ENCODE measurements around the gene ZBTB1. TPM values are rescaled to one million over a fixed set of nuclear protein-coding genes. Genes with fewer than 3 reads are reported as not detected.
"Not testable (repeated sequence)": the region's sequence is repeated elsewhere in the genome, so short reads cannot be mapped to it uniquely, and the experiment has no call there.

Gene ZBTB1
- total RNA-seq, 2 donors from 2014 or later = 42.5 to 46.8 TPM

DNA sequence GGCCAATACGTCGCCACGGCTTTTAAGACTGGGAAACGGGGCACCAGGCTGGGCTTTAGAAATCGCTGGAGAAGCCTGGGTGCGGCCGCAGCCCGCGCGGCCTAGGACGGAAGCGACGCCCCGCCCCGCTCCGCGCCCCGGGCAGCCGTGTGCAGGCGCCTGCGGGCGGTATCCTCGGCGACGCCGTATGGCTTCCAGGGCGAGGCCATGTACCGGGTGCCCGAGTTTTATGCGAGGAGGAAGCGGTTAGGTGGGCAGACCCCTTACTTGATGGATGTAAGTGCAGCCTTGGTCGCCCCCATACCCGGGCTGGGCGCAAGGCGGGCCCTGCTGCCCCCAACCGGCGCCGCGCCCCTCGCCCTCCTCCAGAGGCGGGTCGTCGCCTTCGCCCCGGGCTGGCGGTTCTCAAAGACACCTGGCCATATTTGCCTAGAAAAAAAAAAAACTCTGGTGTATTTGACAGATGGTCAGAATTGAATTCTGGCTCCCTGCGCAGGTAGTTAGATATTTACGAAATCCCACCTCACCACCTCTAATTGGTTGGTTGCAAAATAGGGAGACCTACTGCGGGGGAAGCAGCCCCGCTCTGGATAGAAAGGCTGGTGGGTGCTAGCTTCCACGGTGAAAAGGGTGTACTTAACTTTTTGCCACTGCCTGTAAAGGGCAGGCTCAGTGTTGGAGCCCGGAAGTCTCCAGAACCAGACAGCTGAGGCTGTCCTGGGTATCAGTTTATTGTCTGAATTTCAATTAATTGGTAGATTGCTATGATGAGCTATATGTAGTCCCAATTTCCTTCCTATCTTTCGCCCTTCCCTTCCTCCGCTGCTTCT is 45.4 kb downstream of the ZBTB1 start, which contains the start of gene PPP1R36:
Gene PPP1R36, plus strand, starts transcription at position 171 of the 830 bp plus-strand sequence. Its CDS starts 37 bp downstream, at position 208.
- Mint-ChIP-seq H3K4me3 (peak within 1 kb of the TSS; percentile 70), H3K27me3 (peaks cover 16 to 20% of the 10 kb centered on the region in 2 donors), H3K36me3 (no peaks in the 10 kb centered on the region), H3K9me3 (no peaks in the 10 kb centered on the region), H3K4me1 (ENCODE audit: low read depth in 2 of 2) (peaks cover 10 to 12% of the 10 kb centered on the region in 2 donors), H3K27ac (peak within 1 kb of the TSS in 1 of 2 donors; percentile 11)
- peak; percentile 64 for DNase-seq (ENCODE audit: low spot score)
- ATAC-seq = peak; percentile 91 to 96

DNA sequence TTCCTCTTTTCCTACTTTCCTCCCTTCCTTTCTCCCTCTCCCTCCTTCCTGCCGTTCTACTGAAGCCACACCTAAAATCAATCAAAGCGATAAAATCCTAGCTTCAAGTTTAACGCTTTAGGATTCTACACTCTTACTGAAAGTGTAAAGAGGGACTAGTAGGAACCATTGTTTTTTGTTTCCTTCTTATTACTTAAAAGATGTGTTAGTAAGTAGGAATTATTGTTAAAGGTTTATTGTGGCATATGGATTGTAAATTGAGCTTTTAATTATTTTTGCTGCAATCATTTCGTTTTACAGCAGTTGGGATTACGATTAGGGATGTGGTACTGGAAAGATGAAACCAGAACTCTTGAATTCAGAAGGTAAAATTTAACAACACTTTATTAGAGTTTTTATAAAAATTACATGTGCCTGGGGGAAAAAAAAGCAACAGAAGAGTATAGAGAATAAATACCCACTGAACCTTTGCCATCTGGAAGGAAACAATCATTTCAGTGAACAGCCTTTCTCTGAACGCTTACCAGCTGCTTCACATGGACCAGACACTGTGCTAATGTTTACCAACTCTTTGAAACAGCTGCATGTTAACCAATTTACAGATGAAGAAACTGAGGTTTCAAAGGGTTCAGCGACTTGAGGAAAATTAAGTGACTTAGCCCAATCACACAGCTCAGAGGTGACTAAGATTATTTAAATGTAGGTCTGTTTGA is 46.2 kb downstream of the ZBTB1 start:
- peaks cover 16 to 20% of the 10 kb centered on the region in 2 donors for H3K27me3 Mint-ChIP-seq
- no peaks in the 10 kb centered on the region for H3K9me3 Mint-ChIP-seq
- H3K4me1 Mint-ChIP-seq (ENCODE audit: low read depth in 2 of 2) = peaks cover 10 to 12% of the 10 kb centered on the region in 2 donors
- H3K27ac Mint-ChIP-seq = peak overlapping the region in 1 of 2 donors; percentile 11
- no peaks in the 10 kb centered on the region for H3K36me3 Mint-ChIP-seq
- peak overlapping the region; percentile 70 for H3K4me3 Mint-ChIP-seq
- no peak for ATAC-seq
- DNase-seq (ENCODE audit: low spot score) = no peak

DNA sequence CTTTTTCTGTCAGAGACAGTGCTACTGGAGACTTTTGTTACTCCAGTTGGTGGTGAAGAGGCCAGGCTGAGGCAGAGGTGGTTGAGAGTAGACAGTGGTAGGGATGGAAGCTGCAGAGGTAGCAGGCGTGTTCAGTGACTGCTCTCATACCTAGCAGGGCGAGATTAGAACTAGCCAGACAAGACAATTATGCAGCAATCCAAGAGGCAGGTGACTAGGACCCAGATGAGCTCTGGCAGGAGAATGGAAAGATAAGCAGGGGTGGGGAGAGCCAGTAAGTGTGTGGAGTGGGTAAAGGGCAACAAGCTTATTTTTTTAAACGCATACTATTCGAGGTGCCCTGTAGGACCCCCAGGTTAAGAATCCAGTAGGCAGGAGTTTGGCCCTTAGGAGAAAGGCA is 50.0 kb downstream of the ZBTB1 start:
- H3K4me3 Mint-ChIP-seq = no peak overlapping the region
- no peak overlapping the region for H3K27ac Mint-ChIP-seq
- H3K27me3 Mint-ChIP-seq = peaks cover 18 to 20% of the 10 kb centered on the region in 2 donors
- DNase-seq (ENCODE audit: low spot score) (no peak), ATAC-seq (no peak)
- no peaks in the 10 kb centered on the region for H3K36me3 Mint-ChIP-seq
- H3K9me3 Mint-ChIP-seq = no peaks in the 10 kb centered on the region
- H3K4me1 Mint-ChIP-seq (ENCODE audit: low read depth in 2 of 2) = peaks cover 6 to 7% of the 10 kb centered on the region in 2 donors

DNA sequence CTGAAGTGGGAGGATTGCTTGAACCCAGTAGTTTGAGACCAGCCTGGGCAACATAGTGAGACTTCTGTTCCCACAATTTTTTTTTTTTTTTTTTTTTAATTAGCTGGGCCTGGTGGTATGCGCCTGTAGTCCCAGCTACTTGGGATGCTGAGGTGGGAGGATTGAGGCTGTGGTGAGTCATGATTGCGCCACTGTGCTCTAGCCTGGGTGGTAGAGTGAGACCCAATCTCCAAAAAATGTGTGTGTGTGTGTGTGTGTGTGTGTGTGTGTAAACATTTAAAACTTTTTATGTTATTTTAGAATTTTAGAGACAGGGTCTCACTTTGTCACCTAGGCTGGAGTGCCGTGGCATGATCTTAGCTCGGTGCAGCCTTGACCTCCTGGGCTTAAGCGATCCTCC is 52.0 kb downstream of the ZBTB1 start:
- DNase-seq (ENCODE audit: low spot score) = no peak
- H3K27me3 Mint-ChIP-seq = peaks cover 12 to 13% of the 10 kb centered on the region in 2 donors
- peaks cover 6 to 9% of the 10 kb centered on the region in 2 donors for H3K4me1 Mint-ChIP-seq (ENCODE audit: low read depth in 2 of 2)
- no peaks in the 10 kb centered on the region for H3K9me3 Mint-ChIP-seq
- no peak overlapping the region for H3K4me3 Mint-ChIP-seq
- no peak for ATAC-seq
- no peaks in the 10 kb centered on the region for H3K36me3 Mint-ChIP-seq
- no peak overlapping the region for H3K27ac Mint-ChIP-seq

DNA sequence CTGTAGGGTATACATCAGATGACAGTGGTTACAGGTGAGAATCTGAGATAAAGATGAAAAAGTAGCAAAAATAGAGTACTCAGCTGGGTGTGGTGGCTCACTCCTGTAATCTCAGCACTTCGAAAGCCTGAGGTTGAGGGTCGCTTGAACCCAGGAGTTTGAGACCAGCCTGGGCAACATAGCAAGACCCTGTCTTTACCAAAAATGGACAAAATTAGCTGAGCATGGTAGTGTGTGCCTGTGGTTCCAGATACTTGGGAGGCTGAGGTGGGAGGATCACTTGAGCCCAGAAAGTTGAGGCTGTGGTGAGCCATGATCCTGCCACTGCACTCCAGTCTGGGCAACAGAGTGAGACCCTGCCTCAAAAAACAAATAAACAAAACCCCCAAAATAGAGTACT is 53.6 kb downstream of the ZBTB1 start:
- ATAC-seq; H3K27ac Mint-ChIP-seq; H3K4me3 Mint-ChIP-seq; H3K9me3 Mint-ChIP-seq; H3K4me1 Mint-ChIP-seq (ENCODE audit: low read depth in 2 of 2); H3K36me3 Mint-ChIP-seq; DNase-seq (ENCODE audit: low spot score); H3K27me3 Mint-ChIP-seq: not testable (repeated sequence)

DNA sequence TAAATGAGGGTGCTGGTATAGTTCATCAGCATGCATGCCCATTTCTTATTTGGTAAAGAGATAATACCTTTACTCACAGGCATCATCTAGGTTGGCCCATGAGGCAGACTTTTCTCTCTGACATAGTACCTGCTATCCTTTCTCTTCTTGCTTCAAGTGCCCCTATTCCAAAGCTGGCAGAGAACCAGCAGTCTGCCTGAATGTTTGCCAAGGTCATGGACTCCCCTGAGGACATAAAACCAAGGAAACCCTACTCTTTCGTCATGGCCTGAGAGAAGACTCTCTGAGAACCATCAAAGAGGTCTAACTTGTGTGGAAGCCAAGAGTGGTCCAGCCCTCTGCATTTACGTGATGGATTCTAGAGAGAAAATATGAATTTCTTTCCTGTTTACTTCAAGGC is 57.1 kb downstream of the ZBTB1 start:
- Mint-ChIP-seq H3K9me3 (no peaks in the 10 kb centered on the region), H3K4me3 (no peak overlapping the region), H3K4me1 (ENCODE audit: low read depth in 2 of 2) (peaks cover 6 to 9% of the 10 kb centered on the region in 2 donors), H3K27ac (no peak overlapping the region), H3K36me3 (no peaks in the 10 kb centered on the region), H3K27me3 (peaks cover 0 to 2% of the 10 kb centered on the region in 2 donors)
- ATAC-seq (no peak), DNase-seq (ENCODE audit: low spot score) (no peak)

DNA sequence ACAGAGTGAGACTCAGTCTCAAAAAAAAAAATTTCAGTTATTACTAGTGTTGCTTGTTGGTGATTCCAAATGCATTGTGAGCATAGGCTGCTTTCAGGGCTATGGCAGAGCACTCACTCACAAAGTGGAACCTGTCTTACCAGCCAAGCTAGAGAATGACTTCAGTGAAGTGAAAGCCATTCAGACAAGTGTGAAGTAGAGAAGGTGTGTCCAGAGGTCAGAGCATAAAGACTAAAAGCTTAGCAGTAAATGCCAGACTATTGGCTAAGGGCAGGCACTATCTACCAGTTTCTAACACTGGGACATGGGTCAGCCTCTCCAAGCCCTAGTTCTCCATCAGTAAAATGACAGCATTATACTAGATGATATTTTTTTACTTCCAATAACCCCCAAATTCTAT is 57.9 kb downstream of the ZBTB1 start:
- peaks cover 6 to 9% of the 10 kb centered on the region in 2 donors for H3K4me1 Mint-ChIP-seq (ENCODE audit: low read depth in 2 of 2)
- H3K27ac Mint-ChIP-seq = no peak overlapping the region
- DNase-seq (ENCODE audit: low spot score) (no peak), ATAC-seq (no peak)
- no peaks in the 10 kb centered on the region for H3K36me3 Mint-ChIP-seq
- H3K27me3 Mint-ChIP-seq = peaks cover 0 to 4% of the 10 kb centered on the region in 2 donors
- H3K4me3 Mint-ChIP-seq = no peak overlapping the region
- no peaks in the 10 kb centered on the region for H3K9me3 Mint-ChIP-seq

DNA sequence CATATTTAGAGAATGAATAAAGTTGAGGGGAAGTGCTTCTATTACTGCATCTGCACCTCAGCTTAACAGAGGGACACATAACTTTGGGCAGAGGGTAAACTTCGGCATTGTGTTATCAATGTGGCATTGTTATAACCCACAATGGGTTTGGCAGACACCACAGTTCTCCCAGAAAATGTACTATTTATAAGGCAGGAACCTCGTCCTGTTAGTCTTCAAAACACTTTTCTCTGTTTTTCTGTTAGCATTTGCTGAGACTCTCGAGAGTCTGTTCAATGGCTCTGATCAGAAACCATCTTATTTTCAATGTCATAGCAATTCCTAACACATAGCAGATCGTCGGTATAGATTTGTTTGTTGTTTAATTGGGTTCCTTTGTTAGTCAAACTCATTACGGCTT is 59.1 kb downstream of the ZBTB1 start:
- Mint-ChIP-seq H3K36me3 (no peaks in the 10 kb centered on the region), H3K27me3 (peaks cover 0 to 2% of the 10 kb centered on the region in 2 donors), H3K9me3 (no peaks in the 10 kb centered on the region), H3K4me3 (no peak overlapping the region), H3K4me1 (ENCODE audit: low read depth in 2 of 2) (peaks cover 6 to 9% of the 10 kb centered on the region in 2 donors), H3K27ac (no peak overlapping the region)
- ATAC-seq = no peak
- no peak for DNase-seq (ENCODE audit: low spot score)

DNA sequence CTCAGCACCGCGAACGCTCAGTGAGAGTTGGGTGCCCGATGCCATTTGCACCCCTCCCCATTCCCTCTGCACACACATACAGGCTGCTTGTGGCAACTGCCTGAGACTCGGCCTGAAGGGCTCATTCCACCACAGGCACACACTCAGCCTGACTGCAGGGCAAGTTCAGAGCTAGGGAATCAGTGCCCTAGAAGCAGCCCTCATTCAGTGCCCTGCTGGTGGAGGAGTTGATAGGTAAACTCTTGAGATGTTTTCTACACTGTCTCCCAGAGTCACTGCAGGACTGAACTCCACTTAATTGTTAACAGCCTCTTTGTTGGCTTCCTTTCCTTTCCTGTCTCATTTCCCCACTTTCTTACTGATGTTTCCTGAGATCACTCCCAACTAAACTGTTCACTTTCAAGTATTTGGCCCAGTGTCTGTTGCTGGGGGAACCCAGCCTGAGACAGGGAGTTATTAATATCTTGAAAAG is 62.1 kb downstream of the ZBTB1 start:
- DNase-seq (ENCODE audit: low spot score) (no peak), ATAC-seq (no peak)
- Mint-ChIP-seq H3K4me3 (no peak overlapping the region), H3K4me1 (ENCODE audit: low read depth in 2 of 2) (no peaks in the 10 kb centered on the region), H3K27me3 (peaks cover 0 to 4% of the 10 kb centered on the region in 2 donors), H3K9me3 (no peaks in the 10 kb centered on the region), H3K36me3 (no peaks in the 10 kb centered on the region), H3K27ac (no peak overlapping the region)

DNA sequence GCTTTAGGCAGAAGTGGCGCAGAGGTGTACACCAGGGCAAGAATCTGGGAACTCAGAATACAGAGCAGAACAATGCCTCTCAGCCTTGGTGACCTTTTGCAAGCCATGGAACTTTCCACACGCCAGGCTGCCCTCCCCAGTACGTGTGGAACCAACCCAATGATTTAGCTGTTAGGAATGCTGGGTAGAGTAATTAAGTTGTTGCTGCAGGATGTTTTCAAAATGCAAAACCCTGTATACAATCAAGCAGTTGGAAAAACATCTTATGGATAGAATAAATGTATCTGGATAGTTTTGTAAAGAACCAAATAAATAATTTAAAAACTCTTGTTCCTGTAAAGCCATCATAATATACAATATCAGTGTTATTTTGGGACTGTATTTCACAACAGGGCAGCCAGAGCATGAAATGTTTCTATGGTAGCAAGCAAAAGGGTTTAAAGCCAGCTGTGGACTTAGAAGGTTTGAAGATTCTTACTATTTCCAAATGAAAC is 64.6 kb downstream of the ZBTB1 start:
- Mint-ChIP-seq H3K27me3 (peaks cover 0 to 4% of the 10 kb centered on the region in 2 donors), H3K4me3 (no peak overlapping the region), H3K27ac (no peak overlapping the region), H3K36me3 (no peaks in the 10 kb centered on the region), H3K4me1 (ENCODE audit: low read depth in 2 of 2) (no peaks in the 10 kb centered on the region), H3K9me3 (no peaks in the 10 kb centered on the region)
- DNase-seq (ENCODE audit: low spot score) (no peak), ATAC-seq (no peak)

DNA sequence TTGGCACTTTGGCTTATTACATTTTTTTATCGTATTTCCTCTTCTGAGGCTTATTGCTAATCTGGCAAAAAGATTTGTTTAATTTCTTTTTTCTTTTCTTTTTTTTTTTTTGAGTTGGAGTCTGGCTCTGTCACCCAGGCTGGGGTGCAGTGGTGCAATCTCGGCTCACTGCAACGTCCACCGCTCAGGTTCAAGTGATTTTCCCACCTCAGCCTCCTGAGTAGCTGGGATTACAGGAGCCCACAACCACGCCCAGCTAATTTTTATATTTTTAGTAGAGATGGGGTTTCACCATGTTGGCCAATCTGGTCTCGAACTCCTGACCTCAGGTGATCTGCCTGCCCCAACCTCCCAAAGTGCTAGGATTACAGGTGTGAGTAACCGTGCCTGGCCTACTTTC is 65.1 kb downstream of the ZBTB1 start:
- H3K27me3 Mint-ChIP-seq; H3K27ac Mint-ChIP-seq; DNase-seq (ENCODE audit: low spot score); H3K9me3 Mint-ChIP-seq; H3K36me3 Mint-ChIP-seq; H3K4me3 Mint-ChIP-seq; H3K4me1 Mint-ChIP-seq (ENCODE audit: low read depth in 2 of 2); ATAC-seq: not testable (repeated sequence)

DNA sequence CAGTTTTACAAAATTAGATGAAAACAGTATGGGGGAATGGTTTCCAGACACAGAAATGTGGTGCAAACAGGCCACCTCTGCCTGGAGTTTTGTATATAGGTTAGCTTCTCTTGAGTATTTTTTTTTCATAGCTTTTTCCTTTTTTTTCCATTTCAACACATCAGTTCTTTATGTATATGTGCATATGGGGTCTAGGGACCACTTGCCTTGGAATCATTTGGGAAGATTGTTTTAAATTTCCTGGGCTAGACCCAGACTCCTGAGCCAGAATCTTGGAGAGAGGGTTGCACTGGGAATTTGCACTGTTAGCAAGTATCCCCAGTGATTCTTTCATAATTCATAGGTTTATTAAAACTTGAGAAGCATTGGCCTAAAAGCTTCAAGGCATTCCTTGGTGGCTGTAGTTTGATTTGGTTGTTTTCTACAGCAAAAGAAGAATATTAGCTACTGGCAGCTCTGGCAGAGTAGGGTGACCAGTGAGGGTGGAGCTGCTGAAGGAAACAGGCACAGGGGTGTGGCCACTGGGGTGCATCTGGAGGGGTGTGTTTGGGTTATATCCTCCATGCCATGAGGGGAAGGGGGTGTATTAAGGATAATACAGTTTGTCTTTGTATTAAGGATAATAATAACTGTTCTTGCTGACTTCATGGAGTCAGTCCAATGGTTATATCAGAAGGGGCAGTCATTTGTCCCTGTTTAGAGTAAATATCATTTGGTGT is 68.0 kb downstream of the ZBTB1 start:
- DNase-seq (ENCODE audit: low spot score) (no peak), ATAC-seq (no peak)
- Mint-ChIP-seq H3K4me3 (no peak overlapping the region), H3K4me1 (ENCODE audit: low read depth in 2 of 2) (no peaks in the 10 kb centered on the region), H3K9me3 (no peaks in the 10 kb centered on the region), H3K36me3 (no peaks in the 10 kb centered on the region), H3K27ac (no peak overlapping the region), H3K27me3 (peaks cover 0 to 2% of the 10 kb centered on the region in 2 donors)

DNA sequence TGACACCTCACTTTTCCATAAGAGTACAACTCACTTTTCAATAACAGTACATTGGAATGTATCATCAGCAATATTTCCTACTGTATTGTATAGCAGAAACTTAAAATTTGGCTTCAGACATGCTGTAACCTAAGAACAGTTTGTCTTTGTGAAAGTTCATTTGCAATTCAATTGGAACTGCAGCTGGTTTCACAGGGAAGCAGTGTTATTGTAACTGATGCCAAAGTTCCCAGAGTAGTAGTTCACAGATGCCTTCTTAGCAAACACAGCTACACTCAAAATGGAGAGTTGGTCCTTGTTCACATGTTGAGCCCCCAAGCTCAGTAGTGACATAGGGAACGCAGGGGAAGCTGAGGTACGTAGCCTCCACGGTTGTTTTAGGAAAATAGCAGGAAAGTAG is 68.5 kb downstream of the ZBTB1 start:
- Mint-ChIP-seq H3K27ac (no peak overlapping the region), H3K4me1 (ENCODE audit: low read depth in 2 of 2) (no peaks in the 10 kb centered on the region), H3K4me3 (no peak overlapping the region), H3K36me3 (no peaks in the 10 kb centered on the region), H3K9me3 (no peaks in the 10 kb centered on the region), H3K27me3 (peaks cover 0 to 2% of the 10 kb centered on the region in 2 donors)
- ATAC-seq (no peak), DNase-seq (ENCODE audit: low spot score) (no peak)

Measured in natural killer cell treated with Interleukin-12 subunit alpha and Interleukin-12 subunit beta and Interleukin-15 and Interleukin-18, amount 100 ng/mL, for 72 hours (primary cell).